Thyroid gland (tissue), 4 donors: Measurements from ENCODE around the gene TMEM183A. TPM values are rescaled to one million over a fixed set of nuclear protein-coding genes. Genes with fewer than 3 reads are reported as not detected.

ENCODE experiments used
- DNase-seq, 2 donors: peaks; one replicate each; pipeline ENCODE4 v3.0.0-alpha.2; 2019
- H3K27ac ChIP-seq, 3 donors: fragments of 200-600 bp; sonication (generic); 1 replicate in 2 of 3; 2 replicates in 1 of 3; pipeline ENCODE4 v1.5.1; 2016 to 2019; ENCODE audit warnings: mild to moderate bottlenecking in 1 of 3, moderate library complexity in 1 of 3
- H3K27me3 ChIP-seq: fragments of 200-600 bp; sonication (generic); one replicate; pipeline ENCODE4 v1.5.1; 2019
- H3K36me3 ChIP-seq, 2 donors: fragments of 200-600 bp; sonication (generic); one replicate each; pipeline ENCODE4 v1.5.1; 2016 to 2019
- H3K4me1 ChIP-seq, 2 donors: fragments of 200-600 bp; sonication (generic); one replicate each; pipeline ENCODE4 v1.5.1; 2017 to 2019
- H3K4me3 ChIP-seq, 3 donors: fragments of 200-600 bp; sonication (generic); replicated peaks in 1 of 3; 1 replicate in 2 of 3; 2 replicates in 1 of 3; pipeline ENCODE4 v1.5.1; 2016; ENCODE audit warnings: mild to moderate bottlenecking in 1 of 3
- H3K9me3 ChIP-seq: fragments of 200-600 bp; sonication (generic); one replicate; pipeline ENCODE4 v1.5.1; 2017
- CTCF ChIP-seq, 6 experiments: fragments of 200-600 bp in 3 of 6; fragments of 450-650 bp in 3 of 6; sonication (generic) in 3 of 6; IDR thresholded peaks; one replicate each; pipeline ENCODE4 v1.5.1; 2016 to 2019; ENCODE audit warnings: antibody characterized with exemption in 6 of 6, mild to moderate bottlenecking in 2 of 6, inconsistent platforms in 1 of 6, moderate library complexity in 1 of 6
- POLR2A ChIP-seq, 2 donors: fragments of 450-650 bp; IDR thresholded peaks; one replicate each; pipeline ENCODE4 v1.6.1; 2017; ENCODE audit warnings: antibody characterized with exemption in 2 of 2, mild to moderate bottlenecking in 2 of 2, moderate library complexity in 1 of 2
- WGBS, 2 donors: methylation state at CpG; one replicate each; pipeline ENCODE4 v1.1.5; 2017; 5-methylcytosine and 5-hydroxymethylcytosine counted together
- intact Hi-C: fragments of 100-400 bp; cut with DNase I; formaldehyde crosslinking; loops from one replicate; pipeline ENCODE4 v1.15.1; 2023
- total RNA-seq, 4 donors: library from RNA; depleted of rRNA; stranded (reverse); fragments of >200 nt; gene quantifications; one replicate each; pipeline ENCODE4 v1.2.3, GENCODE V29; 2016

TMEM183A gene
- total RNA-seq, 4 donors from 2014 or later, result 71.0 to 93.9 (median 84.2) TPM

GRCh38 chr1:203031467-203031866 is 24.3 kb downstream of the TMEM183A start:
- H3K27me3 ChIP-seq, result no peaks in the 10 kb centered on the region
- H3K36me3 ChIP-seq, result no peaks in the 10 kb centered on the region
- no peaks in the 10 kb centered on the region for H3K9me3 ChIP-seq
- no peak overlapping the region for H3K27ac ChIP-seq
- TF ChIP-seq CTCF (IDR thresholded peaks at IDR 0.05) (no peak), POLR2A (IDR thresholded peaks at IDR 0.05) (no peak)
- H3K4me3 ChIP-seq, result no peak overlapping the region
- WGBS, 2 donors, result 81 to 89% methylated on average over 6 of the region's 6 CpGs
- H3K4me1 ChIP-seq, result peaks cover 8 to 15% of the 10 kb centered on the region in 2 donors
- no peak for DNase-seq
- intact Hi-C loops, result no loop called here

- Histone ChIP-seq H3K27me3 (no peaks in the 10 kb centered on the region), H3K27ac (no peak overlapping the region), H3K4me1 (peaks cover 0 to 6% of the 10 kb centered on the region in 2 donors), H3K4me3 (no peak overlapping the region), H3K9me3 (no peaks in the 10 kb centered on the region), H3K36me3 (no peaks in the 10 kb centered on the region)
- intact Hi-C loops, result no loop called here
- DNase-seq, result no peak
- WGBS, 2 donors, result 81 to 89% methylated on average over 2 of the region's 2 CpGs
- TF ChIP-seq CTCF (IDR thresholded peaks at IDR 0.05) (no peak), POLR2A (IDR thresholded peaks at IDR 0.05) (no peak)
Measured at GRCh38 chr1:203033287-203033686, 26.1 kb downstream of the TMEM183A start.

GRCh38 chr1:203033917-203034316 is 26.7 kb downstream of the TMEM183A start:
- Histone ChIP-seq H3K36me3 (no peaks in the 10 kb centered on the region), H3K27me3 (no peaks in the 10 kb centered on the region), H3K4me1 (peaks cover 0 to 6% of the 10 kb centered on the region in 2 donors), H3K9me3 (no peaks in the 10 kb centered on the region), H3K27ac (no peak overlapping the region), H3K4me3 (no peak overlapping the region)
- intact Hi-C loops, result no loop called here
- no peak for DNase-seq
- no peak for TF ChIP-seq CTCF (IDR thresholded peaks at IDR 0.05)
- no peak for TF ChIP-seq POLR2A (IDR thresholded peaks at IDR 0.05)
- WGBS, 2 donors, result 82 to 85% methylated on average over 2 of the region's 2 CpGs

- intact Hi-C loops, result no loop called here
Measured at GRCh38 chr1:203034422-203035110, 27.4 kb downstream of the TMEM183A start.

More at GRCh38 chr1:203034422-203035110, 27.4 kb downstream of the TMEM183A start:
- H3K27me3 ChIP-seq, result no peaks in the 10 kb centered on the region
- H3K9me3 ChIP-seq, result no peaks in the 10 kb centered on the region
- H3K36me3 ChIP-seq, result no peaks in the 10 kb centered on the region
- TF ChIP-seq CTCF (IDR thresholded peaks at IDR 0.05) (no peak), POLR2A (IDR thresholded peaks at IDR 0.05) (no peak)
- H3K27ac ChIP-seq, result no peak overlapping the region
- 72 to 79% methylated on average over 10 of the region's 10 CpGs for WGBS, 2 donors
- H3K4me1 ChIP-seq, result peaks cover 0 to under 1% of the 10 kb centered on the region in 2 donors
- DNase-seq, result no peak
- H3K4me3 ChIP-seq, result no peak overlapping the region
